K562 (cell line): ENCODE measurements around the gene HMX2. TPM values are rescaled to one million over a fixed set of nuclear protein-coding genes. Genes with fewer than 3 reads are reported as not detected.

ENCODE experiments used
- AFF1 ChIP-seq, 2 experiments: fragments of 450-650 bp; IDR thresholded peaks; 2 replicates each; pipeline ENCODE4 v1.6.1; 2018; ENCODE audit warnings: mild to moderate bottlenecking in 2 of 2, low read depth in 1 of 2; ENCODE audit not compliant: partially characterized antibody in 2 of 2
- BRD9 ChIP-seq: fragments of 450-650 bp; IDR thresholded peaks from 2 replicates; pipeline ENCODE4 v1.6.1; 2018; ENCODE audit warnings: low read depth; ENCODE audit not compliant: partially characterized antibody
- CEBPB ChIP-seq: fragments of 450-650 bp; IDR thresholded peaks from 2 replicates; pipeline ENCODE4 v1.6.1; 2016; ENCODE audit warnings: missing genetic modification characterization, missing compliant biosample characterization
- CHCHD3 ChIP-seq: fragments of 250-450 bp; sonication (Bioruptor Pico); IDR thresholded peaks from 2 replicates; pipeline ENCODE4 v2.1.2; 2022; ENCODE audit warnings: mild to moderate bottlenecking
- CREM ChIP-seq: IDR thresholded peaks from 2 replicates; pipeline ENCODE4 v1.6.1; 2014; ENCODE audit warnings: antibody characterized with exemption, low read depth
- CTBP1 ChIP-seq: fragments of 450-650 bp; IDR thresholded peaks from 2 replicates; pipeline ENCODE4 v1.6.1; 2016; ENCODE audit warnings: borderline replicate concordance
- DACH1 ChIP-seq: fragments of 450-650 bp; IDR thresholded peaks from 2 replicates; pipeline ENCODE4 v1.6.1; 2018; ENCODE audit not compliant: partially characterized antibody
- E2F8 ChIP-seq: fragments of 450-650 bp; IDR thresholded peaks from 2 replicates; pipeline ENCODE4 v1.7.1; 2018; ENCODE audit warnings: mild to moderate bottlenecking, low read depth; ENCODE audit not compliant: partially characterized antibody
- HDGF ChIP-seq: fragments of 450-650 bp; IDR thresholded peaks from 2 replicates; pipeline ENCODE4 v1.6.1; 2016
- HMGN3 ChIP-seq: IDR thresholded peaks from 2 replicates; pipeline ENCODE4 v1.6.1; 2011; ENCODE audit warnings: borderline replicate concordance, low read depth, mild to moderate bottlenecking, mixed read lengths, low read length; ENCODE audit not compliant: insufficient read length; ENCODE audit errors: extremely low read depth
- KLF6 ChIP-seq: fragments of 250-450 bp; sonication (Bioruptor Pico); IDR thresholded peaks from 2 replicates; pipeline ENCODE4 v1.4.0; 2020; ENCODE audit warnings: mild to moderate bottlenecking, moderate library complexity, borderline replicate concordance
- MNT ChIP-seq, 2 experiments: fragments of 450-650 bp; conservative IDR thresholded peaks; 2 replicates each; pipeline ENCODE4 v1.6.1; 2017; ENCODE audit warnings: mild to moderate bottlenecking in 2 of 2, moderate library complexity in 2 of 2
- NFIC ChIP-seq: fragments of 450-650 bp; IDR thresholded peaks from 2 replicates; pipeline ENCODE4 v1.6.1; 2017; ENCODE audit warnings: mild to moderate bottlenecking, inconsistent platforms
- POLR2AphosphoS2 ChIP-seq: IDR thresholded peaks from 2 replicates; pipeline ENCODE4 v1.6.1; 2012; ENCODE audit warnings: low read length, improper control_type of control experiment
- POLR2G ChIP-seq: fragments of 200-400 bp; formaldehyde crosslinking; IDR thresholded peaks from 2 replicates; pipeline ENCODE4 v1.6.1; 2017; ENCODE audit warnings: low read depth, mild to moderate bottlenecking, antibody characterized with exemption, low read length, moderate library complexity
- POLR2H ChIP-seq: IDR thresholded peaks from 2 replicates; pipeline ENCODE4 v1.6.1; 2016; ENCODE audit warnings: missing genetic modification characterization, low read depth, mild to moderate bottlenecking, control low read depth, missing compliant biosample characterization, moderate library complexity
- SAP30 ChIP-seq: fragments of 200-600 bp; sonication (generic); IDR thresholded peaks from 2 replicates; pipeline ENCODE4 v1.6.1; 2012; ENCODE audit warnings: borderline replicate concordance, low read depth, mild to moderate bottlenecking, moderate library complexity, low read length, control low read depth, inconsistent platforms; ENCODE audit not compliant: insufficient read depth, poor library complexity, severe bottlenecking
- SMARCE1 ChIP-seq: fragments of 450-650 bp; IDR thresholded peaks from 2 replicates; pipeline ENCODE4 v1.7.1; 2016; ENCODE audit warnings: mild to moderate bottlenecking
- SOX6 ChIP-seq: fragments of 450-650 bp; IDR thresholded peaks from 2 replicates; pipeline ENCODE4 v1.6.1; 2014; ENCODE audit warnings: mild to moderate bottlenecking
- TEAD1 ChIP-seq, 2 experiments: fragments of 450-650 bp in 1 of 2; sonication (generic) in 1 of 2; formaldehyde crosslinking; IDR thresholded peaks; 2 replicates each; pipeline versions ENCODE4 v1.4.0 to v1.8.0; 2020 to 2022; ENCODE audit warnings: mild to moderate bottlenecking in 2 of 2, missing genetic modification reagents in 1 of 2
- polyA plus RNA-seq, 8 experiments: library from polyadenylated mRNA; depleted of rRNA in 4 of 8; stranded (reverse) in 5 of 8; unstranded in 3 of 8; fragments of >200 nt; fragmentation: Nextera tagmentation in 2 of 8; fragmentation: Illumina TruSeq in 1 of 8; extraction: Ambion mirVana in 2 of 8; extraction: Trizol in 1 of 8; gene quantifications; 2 replicates each; pipeline versions ENCODE4 v1.2.1 to v1.2.3, GENCODE V29; 2011 to 2014; ENCODE audit warnings: inconsistent platforms in 1 of 8, missing spikeins in 1 of 8
- total RNA-seq, 7 experiments: library from RNA; depleted of rRNA in 6 of 7; stranded (reverse); fragments of >200 nt in 6 of 7; fragmentation: Illumina TruSeq in 2 of 7; extraction: Trizol in 2 of 7; gene quantifications; 2 replicates each; pipeline versions ENCODE4 v1.2.1 to v1.2.3, GENCODE V29; 2011 to 2021; ENCODE audit warnings: low replicate concordance in 1 of 7

HMX2 gene
- total and polyA plus RNA-seq, 9 of the 15 experiments (the other 6 are each of a cell fraction or from before 2014, with no cell fraction given): 0.07 to 0.58 (median 0.09) TPM; not detected in 2

- peak; percentile 49 for TF ChIP-seq E2F8
- peak; percentile 42 for TF ChIP-seq BRD9
- 0 out of 2 replicates have a peak, but pooled peaks have one; percentile 41 for TF ChIP-seq POLR2AphosphoS2
- peak; percentile 25 for TF ChIP-seq HMGN3
- TF ChIP-seq CTBP1: peak; percentile 41; the same call in 1 of the 2 replicates
- TF ChIP-seq NFIC: peak; percentile 57
- TF ChIP-seq MNT (conservative IDR thresholded peaks at IDR 0.05): peak in 1 of 2 experiments; percentile 45; a peak in 1 of 4 replicates
- TF ChIP-seq DACH1: peak; percentile 73
- TF ChIP-seq SAP30: no peak
- TF ChIP-seq HDGF: no peak
- TF ChIP-seq CEBPB (tag): peak; percentile 90
- TF ChIP-seq POLR2H (tag): peak; percentile 76
- no peak for TF ChIP-seq KLF6
- peak; percentile 63 for TF ChIP-seq CREM
- peak; percentile 49; the same call in 1 of the 2 replicates for TF ChIP-seq SMARCE1
- TF ChIP-seq SOX6: peak; percentile 61
- TF ChIP-seq TEAD1 (CRISPR knock-in tag; IDR thresholded peaks at IDR 0.05): peak in 1 of 2 experiments; percentile 25; a peak in 1 of 4 replicates
- TF ChIP-seq CHCHD3 (CRISPR knock-in tag): no peak
- peak; percentile 76 for TF ChIP-seq POLR2G
- peak in 1 of 2 experiments; percentile 66 for TF ChIP-seq AFF1 (IDR thresholded peaks at IDR 0.05; ENCODE audit: low read depth in 1 of 2, partially characterized antibody in 2 of 2)
Measured at GRCh38 chr10:123139521-123140163, 8.3 kb upstream of the HMX2 start (continued).
